HK-2 (cell line): ENCODE results near the gene SRSF2.
A peak's percentile ranks its signal among the peaks of the same experiment; 100 is the strongest.
"Not testable (repeated sequence)": the region's sequence is repeated elsewhere in the genome, so short reads cannot be mapped to it uniquely, and the experiment has no call there.

Experiments used
- DNase-seq: peaks from one replicate; pipeline ENCODE4 v3.0.0-alpha.2; 2018; ENCODE audit not compliant: unreplicated experiment

SRSF2 gene

GRCh38 chr17:76737082-76737675 is at the start of gene SRSF2:
TSS of gene SRSF2 (minus strand) at chr17:76737331. CDS start at chr17:76737160, 171 bp downstream.
- peak; percentile 99 for DNase-seq

GRCh38 chr17:76784926-76785325 is 47.8 kb upstream of the SRSF2 start:
- DNase-seq: no peak

- no peak for DNase-seq
Observed at GRCh38 chr17:76783146-76783545, 46.0 kb upstream of the SRSF2 start.

GRCh38 chr17:76781056-76781982 is 44.2 kb upstream of the SRSF2 start:
- DNase-seq: no peak

- no peak for DNase-seq
Observed at GRCh38 chr17:76775021-76775600, 38.0 kb upstream of the SRSF2 start.

- DNase-seq: peak; percentile 75
Observed at GRCh38 chr17:76772842-76773525, 35.9 kb upstream of the SRSF2 start.

GRCh38 chr17:76758570-76758969 is 21.4 kb upstream of the SRSF2 start:
- DNase-seq: no peak

GRCh38 chr17:76757256-76757655 is 20.1 kb upstream of the SRSF2 start:
- DNase-seq: no peak

GRCh38 chr17:76755285-76755684 is 18.2 kb upstream of the SRSF2 start:
- no peak for DNase-seq

- no peak for DNase-seq
Observed at GRCh38 chr17:76753061-76753961, 16.2 kb upstream of the SRSF2 start.

GRCh38 chr17:76752006-76752405 is 14.9 kb upstream of the SRSF2 start:
- no peak for DNase-seq

- DNase-seq: no peak
Observed at GRCh38 chr17:76751416-76751993, 14.4 kb upstream of the SRSF2 start.

GRCh38 chr17:76748657-76749056 is 11.5 kb upstream of the SRSF2 start:
- no peak for DNase-seq

GRCh38 chr17:76747716-76748363 is 10.7 kb upstream of the SRSF2 start:
- no peak for DNase-seq

- DNase-seq: not testable (repeated sequence)
Observed at GRCh38 chr17:76745785-76746184, 8.7 kb upstream of the SRSF2 start.

- no peak for DNase-seq
Observed at GRCh38 chr17:76744747-76745146, 7.6 kb upstream of the SRSF2 start.

- DNase-seq: no peak
Observed at GRCh38 chr17:76742958-76743357, 5.8 kb upstream of the SRSF2 start.

GRCh38 chr17:76740329-76741118 is 3.4 kb upstream of the SRSF2 start:
- no peak for DNase-seq

GRCh38 chr17:76739568-76740115 is 2.5 kb upstream of the SRSF2 start:
- not testable (repeated sequence) for DNase-seq
